HG03159 (cell line): Measurements from ENCODE around the gene NLE1.

Source experiments
- ATAC-seq: cut with Tn5 transposase; IDR thresholded peaks from one replicate; pipeline ENCODE4 v1.9.1; 2021; ENCODE audit warnings: mild to moderate bottlenecking, moderate library complexity; ENCODE audit not compliant: unreplicated experiment

Gene NLE1

GRCh38 chr17:35087731-35088355, 54.3 kb downstream of the NLE1 start:
- ATAC-seq = no peak

GRCh38 chr17:35086931-35087573, 55.1 kb downstream of the NLE1 start:
- ATAC-seq = no peak

GRCh38 chr17:35086164-35086563, 55.9 kb downstream of the NLE1 start:
- ATAC-seq = no peak

- ATAC-seq = no peak
These were observed 57.1 kb downstream of the NLE1 start for GRCh38 chr17:35084987-35085386.

- ATAC-seq = no peak
These were observed 59.0 kb downstream of the NLE1 start for GRCh38 chr17:35083071-35083470.

- ATAC-seq = no peak
These were observed 59.9 kb downstream of the NLE1 start for GRCh38 chr17:35082073-35082657.

GRCh38 chr17:35081638-35082037, 60.5 kb downstream of the NLE1 start:
- no peak for ATAC-seq

- ATAC-seq = no peak
These were observed 61.6 kb downstream of the NLE1 start for GRCh38 chr17:35080536-35080935.

- ATAC-seq = no peak
These were observed 62.3 kb downstream of the NLE1 start for GRCh38 chr17:35079547-35080423.
